Thyroid gland (tissue), 4 donors: ENCODE results near the gene EXD3.

Experiments
- CTCF ChIP-seq, 6 experiments: fragments of 200-600 bp in 3 of 6; fragments of 450-650 bp in 3 of 6; sonication (generic) in 3 of 6; IDR thresholded peaks; one replicate each; pipeline ENCODE4 v1.5.1; 2016 to 2019; ENCODE audit warnings: antibody characterized with exemption in 6 of 6, mild to moderate bottlenecking in 2 of 6, inconsistent platforms in 1 of 6, moderate library complexity in 1 of 6
- POLR2A ChIP-seq, 2 donors: fragments of 450-650 bp; IDR thresholded peaks; one replicate each; pipeline ENCODE4 v1.6.1; 2017; ENCODE audit warnings: antibody characterized with exemption in 2 of 2, mild to moderate bottlenecking in 2 of 2, moderate library complexity in 1 of 2

- TF ChIP-seq CTCF (IDR thresholded peaks at IDR 0.05) (no peak), POLR2A (IDR thresholded peaks at IDR 0.05) (no peak)
Measured at GRCh38 chr9:137303151-137303892, 119.6 kb downstream of the EXD3 start.
